ENCODE data around the gene RXRB.

- no peak for TF ChIP-seq POLR2A (IDR thresholded peaks at IDR 0.05)
- TF ChIP-seq CTCF (IDR thresholded peaks at IDR 0.05), result peak in 5 of 7 experiments; percentile 81 to 97 (median 93)
- peak in 2 of 3 donors; percentile 7 to 36 for TF ChIP-seq POLR2AphosphoS5 (IDR thresholded peaks at IDR 0.05)
These were observed 38.8 kb downstream of the RXRB start for GRCh38 chr6:33161354-33162331.
